ENCODE data around the gene PSMC1.

- TF ChIP-seq CTCF (IDR thresholded peaks at IDR 0.05) (no peak), POLR2A (IDR thresholded peaks at IDR 0.05) (no peak)
Measured at GRCh38 chr14:90274808-90275457, 18.6 kb downstream of the PSMC1 start.
